Loucy (cell line): ENCODE results near the gene FMNL2.

Source experiments
- EZH2phosphoT487 ChIP-seq: fragments of 200-600 bp; IDR thresholded peaks from 2 replicates; pipeline ENCODE4 v1.6.1; 2018; ENCODE audit warnings: antibody characterized with exemption, mild to moderate bottlenecking, moderate library complexity, borderline replicate concordance
- TF ChIP-seq, protein P1 (sequence below): fragments of 200-600 bp; sonication (generic); conservative IDR thresholded peaks from 2 replicates; pipeline ENCODE4 v1.5.1; 2014; ENCODE audit warnings: mild to moderate bottlenecking, antibody characterized with exemption, low read length

DNA sequence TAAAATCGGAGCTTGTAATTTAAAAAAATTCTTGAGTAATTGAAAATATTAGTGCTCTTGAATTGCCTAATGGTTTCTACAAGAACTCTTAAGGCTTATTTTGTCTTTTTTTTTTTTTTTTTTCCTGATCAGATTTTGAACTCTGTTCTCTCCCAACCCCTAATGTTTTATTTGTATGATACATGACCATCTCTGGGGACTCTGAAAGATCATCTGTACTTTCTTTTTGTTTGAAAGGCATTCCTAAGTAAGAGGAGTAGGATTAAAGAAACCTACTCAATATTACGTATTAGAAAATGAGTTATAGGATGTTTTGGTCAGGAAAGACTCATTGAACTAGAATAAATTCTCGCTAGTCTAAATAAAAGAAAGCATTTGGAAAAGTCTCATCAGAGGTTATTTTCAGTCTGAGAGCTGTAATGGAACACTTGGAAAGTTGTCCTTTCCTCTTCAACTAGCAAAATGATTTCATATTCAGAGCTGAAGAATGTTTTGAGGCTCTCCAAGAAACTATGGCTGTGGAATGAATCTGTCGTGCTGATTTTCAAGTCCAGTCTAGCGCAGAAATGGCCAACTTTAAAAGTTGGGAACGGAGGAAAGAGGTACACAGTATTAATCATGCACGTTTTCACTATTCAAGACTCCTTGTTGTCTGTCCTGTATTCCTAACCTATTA, 199.6 kb downstream of the FMNL2 start:
- TF ChIP-seq, protein P1, sequence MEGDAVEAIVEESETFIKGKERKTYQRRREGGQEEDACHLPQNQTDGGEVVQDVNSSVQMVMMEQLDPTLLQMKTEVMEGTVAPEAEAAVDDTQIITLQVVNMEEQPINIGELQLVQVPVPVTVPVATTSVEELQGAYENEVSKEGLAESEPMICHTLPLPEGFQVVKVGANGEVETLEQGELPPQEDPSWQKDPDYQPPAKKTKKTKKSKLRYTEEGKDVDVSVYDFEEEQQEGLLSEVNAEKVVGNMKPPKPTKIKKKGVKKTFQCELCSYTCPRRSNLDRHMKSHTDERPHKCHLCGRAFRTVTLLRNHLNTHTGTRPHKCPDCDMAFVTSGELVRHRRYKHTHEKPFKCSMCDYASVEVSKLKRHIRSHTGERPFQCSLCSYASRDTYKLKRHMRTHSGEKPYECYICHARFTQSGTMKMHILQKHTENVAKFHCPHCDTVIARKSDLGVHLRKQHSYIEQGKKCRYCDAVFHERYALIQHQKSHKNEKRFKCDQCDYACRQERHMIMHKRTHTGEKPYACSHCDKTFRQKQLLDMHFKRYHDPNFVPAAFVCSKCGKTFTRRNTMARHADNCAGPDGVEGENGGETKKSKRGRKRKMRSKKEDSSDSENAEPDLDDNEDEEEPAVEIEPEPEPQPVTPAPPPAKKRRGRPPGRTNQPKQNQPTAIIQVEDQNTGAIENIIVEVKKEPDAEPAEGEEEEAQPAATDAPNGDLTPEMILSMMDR = no peak
- TF ChIP-seq EZH2phosphoT487 = no peak
